Measurements from ENCODE around the gene HDAC4. TPM values are rescaled to one million over a fixed set of nuclear protein-coding genes. Genes with fewer than 3 reads are reported as not detected.

Gene HDAC4
- total and polyA plus RNA-seq, 2 experiments from 2014 or later = 8.1 to 41.8 TPM

GRCh38 chr2:239257511-239257937, 143.3 kb downstream of the HDAC4 start:
- H2AFZ ChIP-seq = no peak overlapping the region
- Mint-ChIP-seq H3K27ac (no peak overlapping the region), H3K36me3 (ENCODE audit: low read depth) (peaks cover 23% of the 10 kb centered on the region), H3K9me3 (peaks cover 21% of the 10 kb centered on the region), H3K4me1 (peaks cover 56% of the 10 kb centered on the region), H3K4me3 (no peak overlapping the region), H3K27me3 (ENCODE audit: insufficient read depth, low read depth, poor library complexity) (peaks cover 5% of the 10 kb centered on the region)
- H3K4me2 ChIP-seq = no peak overlapping the region
- peaks cover 3% of the 10 kb centered on the region; the same call in 1 of the 2 replicates for H3K36me3 ChIP-seq (ENCODE audit: insufficient read depth)
- H3K27me3 ChIP-seq (ENCODE audit: insufficient read depth) = no peaks in the 10 kb centered on the region
- peaks cover 19% of the 10 kb centered on the region; the same call in 1 of the 2 replicates for H3K4me1 ChIP-seq (ENCODE audit: insufficient read depth)
- no peak overlapping the region for H3K4me3 ChIP-seq
- DNase-seq (ENCODE audit: low spot score) (no peak), ATAC-seq (no peak)
- no peaks in the 10 kb centered on the region for H3F3A ChIP-seq (replicated peaks; ENCODE audit: low read depth)
- H3K27ac ChIP-seq (ENCODE audit: low read depth) = no peak overlapping the region
- H4K20me1 ChIP-seq (replicated peaks; ENCODE audit: insufficient read depth) = peaks cover 24% of the 10 kb centered on the region
- H3K9me2 ChIP-seq (ENCODE audit: insufficient read depth) = no peaks in the 10 kb centered on the region
- TF ChIP-seq ETS1 (IDR thresholded peaks at IDR 0.05) (no peak), CREB1 (CRISPR knock-in tag; IDR thresholded peaks at IDR 0.05; ENCODE audit: low read depth) (no peak), ZNF331 (CRISPR knock-in tag; IDR thresholded peaks at IDR 0.05; ENCODE audit: low read depth) (no peak), EZH2phosphoT487 (IDR thresholded peaks at IDR 0.05; ENCODE audit: unreplicated experiment) (no peak), REST (IDR thresholded peaks at IDR 0.05; ENCODE audit: unreplicated experiment) (no peak), ZNF114 (CRISPR knock-in tag; IDR thresholded peaks at IDR 0.05) (no peak), STAT1 (IDR thresholded peaks at IDR 0.05; ENCODE audit: unreplicated experiment) (no peak), CTCF (conservative IDR thresholded peaks at IDR 0.05; ENCODE audit: low read depth in 2 of 2) (no peak), POLR2AphosphoS5 (IDR thresholded peaks at IDR 0.05; ENCODE audit: low read depth) (no peak), JUNB (IDR thresholded peaks at IDR 0.05; ENCODE audit: unreplicated experiment) (no peak), EZH2 (IDR thresholded peaks at IDR 0.05; ENCODE audit: low read depth, unreplicated experiment) (no peak), NANOG (IDR thresholded peaks at IDR 0.05; ENCODE audit: borderline replicate concordance) (no peak)
- peaks cover 98% of the 10 kb centered on the region for H3K79me2 ChIP-seq (replicated peaks; ENCODE audit: insufficient read depth)

Data from GM23338 (cell line).